RWPE2 (cell line): ENCODE results near the gene TMPRSS11B.

ENCODE experiments used
- ATAC-seq: fragments of 200-7000 bp; cut with Tn5 transposase; 3 replicates; pipeline ENCODE4 v1.9.1; 2021; ENCODE audit warnings: low read depth
- DNase-seq: peaks from one replicate; pipeline ENCODE4 v3.0.0-alpha.2; 2020; ENCODE audit warnings: low spot score
- H3K27ac ChIP-seq: fragments of 450-650 bp; 2 replicates; pipeline ENCODE4 v1.5.1; 2017; ENCODE audit warnings: mild to moderate bottlenecking; ENCODE audit not compliant: poor library complexity, severe bottlenecking
- H3K27me3 ChIP-seq: fragments of 250-450 bp; sonication (Bioruptor Pico); 2 replicates; pipeline ENCODE4 v1.5.1; 2021; ENCODE audit warnings: mild to moderate bottlenecking, moderate library complexity; ENCODE audit not compliant: insufficient read depth, poor library complexity, severe bottlenecking
- H3K36me3 ChIP-seq: fragments of 250-450 bp; sonication (Bioruptor Pico); 2 replicates; pipeline ENCODE4 v1.5.1; 2020; ENCODE audit warnings: low read depth, mild to moderate bottlenecking, moderate library complexity
- H3K4me1 ChIP-seq: fragments of 250-450 bp; sonication (Bioruptor Pico); 2 replicates; pipeline ENCODE4 v1.5.1; 2021; ENCODE audit warnings: mild to moderate bottlenecking, moderate library complexity; ENCODE audit not compliant: insufficient read depth, poor library complexity, severe bottlenecking
- H3K4me3 ChIP-seq: fragments of 250-450 bp; sonication (Bioruptor Pico); 2 replicates; pipeline ENCODE4 v1.5.1; 2021; ENCODE audit warnings: mild to moderate bottlenecking, moderate library complexity; ENCODE audit not compliant: severe bottlenecking
- H3K9me3 ChIP-seq: fragments of 250-450 bp; sonication (Bioruptor Pico); 2 replicates; pipeline ENCODE4 v1.5.1; 2021; ENCODE audit warnings: mild to moderate bottlenecking, moderate library complexity; ENCODE audit not compliant: severe bottlenecking
- CTCF ChIP-seq: fragments of 450-650 bp; IDR thresholded peaks from one replicate; pipeline ENCODE4 v1.5.1; 2017; ENCODE audit warnings: mild to moderate bottlenecking, moderate library complexity; ENCODE audit not compliant: poor library complexity, severe bottlenecking

TMPRSS11B gene

GRCh38 chr4:68257719-68258118, 12.2 kb upstream of the TMPRSS11B start:
- Histone ChIP-seq H3K4me1 (no peaks in the 10 kb centered on the region), H3K36me3 (no peaks in the 10 kb centered on the region), H3K27ac (no peak overlapping the region), H3K4me3 (no peak overlapping the region), H3K27me3 (no peaks in the 10 kb centered on the region), H3K9me3 (no peaks in the 10 kb centered on the region)
- ATAC-seq (no peak), DNase-seq (no peak)
- no peak for TF ChIP-seq CTCF

GRCh38 chr4:68256284-68256683, 10.8 kb upstream of the TMPRSS11B start:
- no peak for DNase-seq
- H3K36me3 ChIP-seq: no peaks in the 10 kb centered on the region
- TF ChIP-seq CTCF: no peak
- ATAC-seq: no peak
- H3K4me3 ChIP-seq: no peak overlapping the region
- no peaks in the 10 kb centered on the region for H3K4me1 ChIP-seq
- H3K27ac ChIP-seq: no peak overlapping the region
- H3K9me3 ChIP-seq: no peaks in the 10 kb centered on the region
- H3K27me3 ChIP-seq: no peaks in the 10 kb centered on the region

- TF ChIP-seq CTCF: no peak
- Histone ChIP-seq H3K36me3 (no peaks in the 10 kb centered on the region), H3K9me3 (no peaks in the 10 kb centered on the region), H3K27me3 (no peaks in the 10 kb centered on the region), H3K27ac (no peak overlapping the region), H3K4me1 (no peaks in the 10 kb centered on the region), H3K4me3 (no peak overlapping the region)
- ATAC-seq: peak; percentile 35; the same call in 1 of the 3 replicates
- DNase-seq: no peak
Observed at GRCh38 chr4:68250151-68250930, 4.8 kb upstream of the TMPRSS11B start.

GRCh38 chr4:68249434-68249833, 3.9 kb upstream of the TMPRSS11B start:
- Histone ChIP-seq H3K27ac (no peak overlapping the region), H3K4me1 (no peaks in the 10 kb centered on the region), H3K36me3 (no peaks in the 10 kb centered on the region), H3K9me3 (no peaks in the 10 kb centered on the region), H3K27me3 (no peaks in the 10 kb centered on the region), H3K4me3 (no peak overlapping the region)
- ATAC-seq (no peak), DNase-seq (no peak)
- no peak for TF ChIP-seq CTCF

GRCh38 chr4:68240620-68241019, 4.9 kb downstream of the TMPRSS11B start:
- H3K9me3 ChIP-seq: no peaks in the 10 kb centered on the region
- no peak for TF ChIP-seq CTCF

More at GRCh38 chr4:68240620-68241019, 4.9 kb downstream of the TMPRSS11B start:
- Histone ChIP-seq H3K36me3 (no peaks in the 10 kb centered on the region), H3K4me1 (no peaks in the 10 kb centered on the region), H3K27me3 (no peaks in the 10 kb centered on the region), H3K4me3 (no peak overlapping the region), H3K27ac (no peak overlapping the region)
- no peak for ATAC-seq
- no peak for DNase-seq
